Measurements from ENCODE around the gene WWOX.

The WWOX gene

DNA sequence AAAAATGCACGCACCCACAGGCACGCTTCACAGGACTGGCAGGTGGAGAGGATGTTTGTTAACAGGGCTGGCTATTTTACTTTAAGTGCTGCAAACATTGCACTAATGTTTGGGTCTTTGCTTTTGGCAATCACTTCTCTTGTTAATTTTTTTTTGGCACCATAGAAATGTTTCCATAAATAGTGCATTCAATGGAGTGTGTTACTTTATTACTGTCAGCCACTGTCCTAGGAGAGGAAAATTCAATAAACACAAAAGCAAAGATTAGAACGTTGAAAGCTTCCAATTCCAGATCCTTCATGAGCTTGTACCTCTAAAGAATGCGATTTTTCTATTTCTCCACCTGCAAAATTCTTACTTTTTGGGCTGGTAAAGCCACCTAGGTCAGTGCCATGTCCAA lies 743.5 kb downstream of the WWOX start:
- no peaks in the 10 kb centered on the region for H3K36me3 ChIP-seq (ENCODE audit: control insufficient read depth, insufficient read depth, low read length)
- H3K27ac ChIP-seq (ENCODE audit: low read depth, low read length), result no peak overlapping the region
- H3K9me3 ChIP-seq (ENCODE audit: control insufficient read depth, insufficient read depth, low read length), result no peaks in the 10 kb centered on the region
- H3K4me3 ChIP-seq (ENCODE audit: low read depth, low read length), result no peak overlapping the region
- no peaks in the 10 kb centered on the region for H3K27me3 ChIP-seq (ENCODE audit: control insufficient read depth, insufficient read depth, low read length)
- no peak overlapping the region for H3K9ac ChIP-seq (ENCODE audit: low read depth, low read length)
- no peaks in the 10 kb centered on the region for H3K4me1 ChIP-seq (ENCODE audit: control insufficient read depth, insufficient read depth, low read length)

DNA sequence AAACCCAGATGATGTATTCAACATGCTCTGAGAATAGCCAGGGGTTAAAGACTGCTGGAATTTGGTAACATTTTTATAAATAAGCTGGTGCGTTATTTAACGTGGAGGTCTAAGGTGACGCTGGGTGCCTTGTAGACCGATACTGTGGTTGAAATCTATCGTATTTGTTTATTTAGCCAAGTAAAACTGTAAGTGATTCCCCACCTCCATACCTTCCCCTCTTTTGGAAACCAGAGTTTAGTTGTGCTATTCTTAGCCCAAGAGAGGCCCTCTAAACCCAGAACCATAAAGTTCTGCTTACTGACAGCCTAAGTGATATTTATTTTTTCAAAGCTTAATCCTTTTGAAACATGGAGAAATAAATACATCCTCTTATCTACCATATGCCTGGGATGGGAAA lies 744.5 kb downstream of the WWOX start:
- no peak overlapping the region for H3K9ac ChIP-seq (ENCODE audit: low read depth, low read length)
- no peaks in the 10 kb centered on the region for H3K4me1 ChIP-seq (ENCODE audit: control insufficient read depth, insufficient read depth, low read length)
- H3K9me3 ChIP-seq (ENCODE audit: control insufficient read depth, insufficient read depth, low read length), result no peaks in the 10 kb centered on the region
- no peak overlapping the region for H3K27ac ChIP-seq (ENCODE audit: low read depth, low read length)
- no peak overlapping the region for H3K4me3 ChIP-seq (ENCODE audit: low read depth, low read length)
- H3K36me3 ChIP-seq (ENCODE audit: control insufficient read depth, insufficient read depth, low read length), result no peaks in the 10 kb centered on the region
- no peaks in the 10 kb centered on the region for H3K27me3 ChIP-seq (ENCODE audit: control insufficient read depth, insufficient read depth, low read length)

DNA sequence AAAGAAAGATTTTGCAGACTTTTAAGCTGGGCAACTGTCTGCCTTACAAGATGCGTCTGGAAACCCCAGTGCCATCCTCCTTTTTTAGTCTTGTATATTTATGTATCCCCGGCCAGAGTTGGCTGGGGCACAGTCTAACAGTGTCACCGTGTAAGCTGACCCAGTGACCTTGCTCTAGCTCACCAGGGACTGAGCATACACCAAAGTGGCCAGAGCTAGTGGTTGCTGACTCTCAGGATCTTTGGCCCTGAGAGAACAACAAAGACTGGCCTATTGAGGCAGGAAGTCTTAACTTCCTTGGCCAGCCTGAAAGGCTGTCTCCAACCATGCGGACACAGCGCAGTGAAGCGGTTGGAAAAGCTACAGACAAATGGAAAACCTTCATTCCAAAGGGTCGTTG lies 745.2 kb downstream of the WWOX start:
- H3K9me3 ChIP-seq (ENCODE audit: control insufficient read depth, insufficient read depth, low read length), result no peaks in the 10 kb centered on the region
- no peak overlapping the region for H3K4me3 ChIP-seq (ENCODE audit: low read depth, low read length)

DNA sequence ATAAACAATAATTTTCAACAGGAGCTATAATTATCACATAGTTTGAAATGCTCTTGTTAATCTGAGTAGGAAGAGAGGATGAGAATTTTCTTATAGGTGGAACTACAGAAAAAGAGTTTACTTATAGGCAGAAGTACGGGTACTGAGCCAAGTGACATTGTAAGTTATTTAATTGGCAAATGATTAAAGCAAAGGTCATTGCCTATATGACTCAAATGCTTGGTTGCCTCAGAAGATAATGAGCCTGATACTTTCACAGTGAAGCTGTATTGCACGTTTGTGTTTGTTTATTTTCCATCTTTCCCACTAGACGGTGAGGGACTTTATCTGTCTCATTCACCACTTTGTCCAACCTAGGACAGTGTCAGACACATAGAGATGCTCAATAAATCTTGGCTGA lies 751.8 kb downstream of the WWOX start:
- H3K4me3 ChIP-seq (ENCODE audit: low read depth, low read length), result no peak overlapping the region
- H3K27ac ChIP-seq (ENCODE audit: low read depth, low read length), result no peak overlapping the region
- H3K9me3 ChIP-seq (ENCODE audit: control insufficient read depth, insufficient read depth, low read length), result no peaks in the 10 kb centered on the region
- no peaks in the 10 kb centered on the region for H3K27me3 ChIP-seq (ENCODE audit: control insufficient read depth, insufficient read depth, low read length)
- no peak overlapping the region for H3K9ac ChIP-seq (ENCODE audit: low read depth, low read length)
- H3K36me3 ChIP-seq (ENCODE audit: control insufficient read depth, insufficient read depth, low read length), result no peaks in the 10 kb centered on the region
- no peaks in the 10 kb centered on the region for H3K4me1 ChIP-seq (ENCODE audit: control insufficient read depth, insufficient read depth, low read length)

More for the DNA sequence above, 745.2 kb downstream of the WWOX start:
- Histone ChIP-seq H3K4me1 (ENCODE audit: control insufficient read depth, insufficient read depth, low read length) (no peaks in the 10 kb centered on the region), H3K27ac (ENCODE audit: low read depth, low read length) (no peak overlapping the region), H3K9ac (ENCODE audit: low read depth, low read length) (no peak overlapping the region), H3K36me3 (ENCODE audit: control insufficient read depth, insufficient read depth, low read length) (no peaks in the 10 kb centered on the region), H3K27me3 (ENCODE audit: control insufficient read depth, insufficient read depth, low read length) (no peaks in the 10 kb centered on the region)

DNA sequence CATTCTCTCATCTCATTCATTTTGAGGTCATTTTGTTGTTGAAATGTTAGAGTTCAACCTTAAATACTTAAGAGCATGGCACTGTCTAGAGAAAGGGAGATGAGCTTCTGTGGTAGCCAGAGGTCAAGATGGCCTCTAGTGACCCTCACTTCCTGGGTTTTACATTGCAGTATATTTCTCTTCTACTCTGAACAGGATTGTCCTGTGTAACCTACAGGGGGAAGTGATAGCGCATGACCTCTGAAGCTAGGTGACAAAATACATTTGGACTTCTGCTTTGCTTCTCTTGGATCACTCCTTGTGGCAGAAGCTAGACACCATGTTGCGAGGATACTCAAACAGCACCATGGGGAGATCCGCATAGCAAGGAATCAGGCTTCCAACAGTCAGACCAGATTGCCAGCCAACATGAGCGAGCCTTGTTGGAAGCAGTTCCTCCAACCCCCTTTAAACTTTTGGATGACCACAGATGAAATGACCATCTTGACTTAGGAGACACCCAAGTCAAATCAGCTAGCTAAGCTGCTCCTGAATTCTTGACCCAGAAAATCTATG lies 752.7 kb downstream of the WWOX start:
- H3K9me3 ChIP-seq (ENCODE audit: control insufficient read depth, insufficient read depth, low read length), result no peaks in the 10 kb centered on the region
- H3K27me3 ChIP-seq (ENCODE audit: control insufficient read depth, insufficient read depth, low read length), result no peaks in the 10 kb centered on the region
- H3K9ac ChIP-seq (ENCODE audit: low read depth, low read length), result no peak overlapping the region
- H3K27ac ChIP-seq (ENCODE audit: low read depth, low read length), result no peak overlapping the region
- H3K36me3 ChIP-seq (ENCODE audit: control insufficient read depth, insufficient read depth, low read length), result no peaks in the 10 kb centered on the region
- H3K4me1 ChIP-seq (ENCODE audit: control insufficient read depth, insufficient read depth, low read length), result no peaks in the 10 kb centered on the region
- no peak overlapping the region for H3K4me3 ChIP-seq (ENCODE audit: low read depth, low read length)

DNA sequence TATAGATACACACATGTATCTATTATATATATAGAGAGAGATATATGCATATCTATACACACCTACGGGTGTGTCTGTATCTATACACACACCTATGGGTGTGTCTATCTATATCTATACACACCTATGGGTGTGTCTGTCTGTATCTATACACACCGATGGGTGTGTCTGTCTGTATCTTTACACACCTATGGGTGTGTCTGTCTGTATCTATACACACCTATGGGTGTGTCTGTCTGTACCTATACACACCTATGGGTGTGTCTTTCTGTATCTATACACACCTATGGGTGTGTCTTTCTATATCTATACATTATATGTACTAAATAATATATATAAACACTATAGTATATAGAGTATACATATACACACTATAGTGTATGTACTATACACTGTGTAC lies 762.6 kb downstream of the WWOX start:
- Histone ChIP-seq H3K36me3 (ENCODE audit: control insufficient read depth, insufficient read depth, low read length) (no peaks in the 10 kb centered on the region), H3K4me3 (ENCODE audit: low read depth, low read length) (no peak overlapping the region), H3K9me3 (ENCODE audit: control insufficient read depth, insufficient read depth, low read length) (no peaks in the 10 kb centered on the region), H3K4me1 (ENCODE audit: control insufficient read depth, insufficient read depth, low read length) (no peaks in the 10 kb centered on the region), H3K27ac (ENCODE audit: low read depth, low read length) (no peak overlapping the region), H3K27me3 (ENCODE audit: control insufficient read depth, insufficient read depth, low read length) (no peaks in the 10 kb centered on the region), H3K9ac (ENCODE audit: low read depth, low read length) (no peak overlapping the region)

DNA sequence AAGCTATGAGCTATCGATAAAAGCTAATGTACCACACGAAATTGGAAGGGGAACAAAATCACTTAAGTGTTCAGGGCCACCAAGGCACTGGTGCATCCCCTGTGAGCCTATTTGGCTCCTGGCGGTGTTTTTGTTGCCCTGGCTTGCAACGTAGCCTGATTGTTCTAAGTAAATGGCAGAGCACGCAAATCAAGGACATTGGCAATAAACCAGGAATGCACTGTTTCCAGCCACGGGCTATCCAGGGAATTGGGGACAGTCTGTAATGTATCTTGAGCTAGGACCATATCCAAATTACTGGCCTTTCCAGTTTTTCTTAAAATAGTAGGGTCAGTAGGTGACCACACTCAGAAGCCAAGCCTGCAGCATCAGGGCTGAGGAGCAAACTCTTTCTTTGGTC lies 767.1 kb downstream of the WWOX start:
- Histone ChIP-seq H3K27ac (ENCODE audit: low read depth, low read length) (no peak overlapping the region), H3K36me3 (ENCODE audit: control insufficient read depth, insufficient read depth, low read length) (no peaks in the 10 kb centered on the region), H3K27me3 (ENCODE audit: control insufficient read depth, insufficient read depth, low read length) (no peaks in the 10 kb centered on the region), H3K4me1 (ENCODE audit: control insufficient read depth, insufficient read depth, low read length) (no peaks in the 10 kb centered on the region), H3K9me3 (ENCODE audit: control insufficient read depth, insufficient read depth, low read length) (no peaks in the 10 kb centered on the region), H3K9ac (ENCODE audit: low read depth, low read length) (no peak overlapping the region), H3K4me3 (ENCODE audit: low read depth, low read length) (no peak overlapping the region)

DNA sequence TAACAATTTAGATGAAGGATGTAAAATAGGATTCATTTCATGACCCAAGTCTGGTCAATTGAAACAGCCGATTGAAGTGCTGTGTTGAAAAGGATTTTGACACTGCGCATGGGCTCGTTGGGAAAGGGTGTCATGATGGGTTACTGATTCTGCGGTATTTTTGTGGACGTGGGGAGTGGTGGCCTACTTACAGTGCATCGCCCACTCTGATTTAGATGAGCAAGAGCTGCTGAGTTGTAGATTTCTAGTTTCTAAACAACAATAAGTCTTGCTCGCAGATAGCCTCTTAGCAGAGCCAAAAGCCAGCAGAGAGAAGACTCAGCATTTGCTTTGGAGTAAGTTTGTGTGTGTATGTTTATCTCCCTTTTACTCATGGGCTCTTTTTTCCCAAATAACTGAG lies 770.0 kb downstream of the WWOX start:
- no peak overlapping the region for H3K9ac ChIP-seq (ENCODE audit: low read depth, low read length)
- no peaks in the 10 kb centered on the region for H3K4me1 ChIP-seq (ENCODE audit: control insufficient read depth, insufficient read depth, low read length)
- H3K4me3 ChIP-seq (ENCODE audit: low read depth, low read length), result no peak overlapping the region
- H3K9me3 ChIP-seq (ENCODE audit: control insufficient read depth, insufficient read depth, low read length), result no peaks in the 10 kb centered on the region
- no peaks in the 10 kb centered on the region for H3K27me3 ChIP-seq (ENCODE audit: control insufficient read depth, insufficient read depth, low read length)
- no peaks in the 10 kb centered on the region for H3K36me3 ChIP-seq (ENCODE audit: control insufficient read depth, insufficient read depth, low read length)
- no peak overlapping the region for H3K27ac ChIP-seq (ENCODE audit: low read depth, low read length)

DNA sequence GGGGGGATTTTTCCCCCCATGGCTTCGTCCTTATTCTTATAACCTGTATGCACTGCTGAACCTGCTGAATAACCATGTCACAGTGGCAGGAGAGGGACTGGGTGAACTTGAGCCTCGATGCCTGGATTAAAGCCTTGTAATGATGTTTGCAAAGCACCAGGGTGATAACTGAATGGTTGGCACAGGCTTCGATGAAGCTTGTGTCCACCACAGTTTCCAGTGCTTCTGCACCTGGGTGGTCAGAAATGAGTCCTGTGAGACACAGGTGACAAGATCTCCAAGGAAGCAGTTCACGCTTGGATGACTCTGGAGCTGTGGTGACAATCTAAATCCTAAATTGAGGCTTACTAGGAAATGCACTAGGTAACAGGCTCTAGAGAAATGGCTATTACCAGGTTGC lies 771.8 kb downstream of the WWOX start:
- Histone ChIP-seq H3K4me3 (ENCODE audit: low read depth, low read length) (no peak overlapping the region), H3K9me3 (ENCODE audit: control insufficient read depth, insufficient read depth, low read length) (no peaks in the 10 kb centered on the region), H3K27ac (ENCODE audit: low read depth, low read length) (no peak overlapping the region), H3K4me1 (ENCODE audit: control insufficient read depth, insufficient read depth, low read length) (peaks cover 11% of the 10 kb centered on the region), H3K27me3 (ENCODE audit: control insufficient read depth, insufficient read depth, low read length) (no peaks in the 10 kb centered on the region), H3K36me3 (ENCODE audit: control insufficient read depth, insufficient read depth, low read length) (no peaks in the 10 kb centered on the region), H3K9ac (ENCODE audit: low read depth, low read length) (no peak overlapping the region)

DNA sequence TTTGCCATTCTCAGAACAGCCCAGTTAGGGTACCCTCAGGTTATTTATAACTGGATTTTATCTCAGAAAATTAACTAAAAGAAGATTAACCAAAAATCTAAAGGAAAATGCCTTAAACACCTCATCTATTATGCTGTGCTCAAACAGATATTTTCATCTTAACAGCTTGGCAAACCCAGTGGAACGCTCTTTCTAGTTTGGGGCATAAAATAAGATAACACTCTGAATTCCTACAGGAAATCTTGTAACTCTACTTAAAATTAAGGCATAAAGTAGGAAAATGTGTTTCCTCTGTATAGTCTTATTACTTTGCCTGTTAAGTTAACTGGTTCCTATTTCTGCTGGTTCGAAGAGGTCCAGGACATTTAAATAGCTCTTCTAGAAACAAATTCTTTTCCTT lies 777.2 kb downstream of the WWOX start:
- no peaks in the 10 kb centered on the region for H3K9me3 ChIP-seq (ENCODE audit: control insufficient read depth, insufficient read depth, low read length)
- H3K9ac ChIP-seq (ENCODE audit: low read depth, low read length), result no peak overlapping the region
- H3K36me3 ChIP-seq (ENCODE audit: control insufficient read depth, insufficient read depth, low read length), result no peaks in the 10 kb centered on the region
- H3K27me3 ChIP-seq (ENCODE audit: control insufficient read depth, insufficient read depth, low read length), result no peaks in the 10 kb centered on the region
- no peak overlapping the region for H3K4me3 ChIP-seq (ENCODE audit: low read depth, low read length)
- peak overlapping the region; percentile 45 for H3K27ac ChIP-seq (ENCODE audit: low read depth, low read length)
- H3K4me1 ChIP-seq (ENCODE audit: control insufficient read depth, insufficient read depth, low read length), result peaks cover 31% of the 10 kb centered on the region

DNA sequence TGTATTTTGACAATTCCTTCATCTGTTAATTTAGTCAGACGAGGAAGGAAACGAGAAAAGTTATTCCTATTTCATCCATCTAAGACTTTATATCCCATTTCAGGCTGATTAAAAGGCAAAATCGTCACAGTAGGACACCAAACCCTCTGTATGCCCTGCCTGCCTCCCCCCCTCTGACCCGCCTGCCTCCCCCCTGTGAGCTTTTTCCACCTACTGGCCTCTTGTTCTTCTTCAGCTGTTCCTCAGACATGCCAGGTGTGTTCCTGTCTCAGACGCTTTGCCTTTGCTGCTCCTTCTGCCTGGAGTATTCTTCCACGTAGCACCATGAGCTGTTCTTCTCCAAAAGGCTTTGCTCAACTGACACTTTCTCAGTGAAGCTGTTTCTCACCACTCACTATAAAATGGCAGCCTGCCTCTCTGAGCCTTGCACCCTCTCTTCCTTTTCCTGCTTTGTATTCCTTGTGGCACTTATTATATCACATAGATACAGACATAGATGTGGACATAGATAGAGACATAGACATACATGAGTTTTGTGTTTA lies 777.7 kb downstream of the WWOX start:
- Histone ChIP-seq H3K4me3 (ENCODE audit: low read depth, low read length) (no peak overlapping the region), H3K4me1 (ENCODE audit: control insufficient read depth, insufficient read depth, low read length) (peaks cover 31% of the 10 kb centered on the region), H3K9me3 (ENCODE audit: control insufficient read depth, insufficient read depth, low read length) (no peaks in the 10 kb centered on the region), H3K27ac (ENCODE audit: low read depth, low read length) (peak overlapping the region; percentile 45), H3K36me3 (ENCODE audit: control insufficient read depth, insufficient read depth, low read length) (no peaks in the 10 kb centered on the region), H3K27me3 (ENCODE audit: control insufficient read depth, insufficient read depth, low read length) (no peaks in the 10 kb centered on the region), H3K9ac (ENCODE audit: low read depth, low read length) (no peak overlapping the region)

DNA sequence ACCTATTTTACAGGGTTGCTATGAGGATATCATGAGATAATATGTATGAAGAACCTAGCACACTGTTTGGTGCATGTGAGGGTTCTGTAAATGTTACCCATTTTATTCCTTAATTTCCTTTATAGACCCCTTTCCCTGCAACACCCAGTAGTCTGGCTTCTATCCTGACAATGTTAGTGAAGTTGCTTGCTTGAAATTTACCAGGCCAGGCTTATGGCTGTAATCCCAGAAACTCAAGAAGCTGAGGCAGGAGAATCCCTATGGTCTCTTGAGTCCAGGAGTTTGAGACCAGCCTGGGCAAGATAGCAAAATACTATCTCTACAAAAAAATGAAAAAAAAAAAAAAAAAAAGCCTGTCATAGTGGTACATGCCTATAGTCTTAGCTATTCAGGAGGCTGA lies 779.1 kb downstream of the WWOX start:
- H3K9me3 ChIP-seq (ENCODE audit: control insufficient read depth, insufficient read depth, low read length), result no peaks in the 10 kb centered on the region
- H3K36me3 ChIP-seq (ENCODE audit: control insufficient read depth, insufficient read depth, low read length), result no peaks in the 10 kb centered on the region
- no peak overlapping the region for H3K9ac ChIP-seq (ENCODE audit: low read depth, low read length)

More for the DNA sequence above, 779.1 kb downstream of the WWOX start:
- no peak overlapping the region for H3K27ac ChIP-seq (ENCODE audit: low read depth, low read length)
- no peak overlapping the region for H3K4me3 ChIP-seq (ENCODE audit: low read depth, low read length)
- no peaks in the 10 kb centered on the region for H3K27me3 ChIP-seq (ENCODE audit: control insufficient read depth, insufficient read depth, low read length)
- H3K4me1 ChIP-seq (ENCODE audit: control insufficient read depth, insufficient read depth, low read length), result peaks cover 31% of the 10 kb centered on the region
